ENCODE data around the gene LRP8.

- TF ChIP-seq CTCF (IDR thresholded peaks at IDR 0.05; ENCODE audit: low read length) (no peak), EZH2 (optimal IDR thresholded peaks at IDR 0.05; ENCODE audit: low read depth, low read length) (no peak)
Measured at GRCh38 chr1:53320646-53321045, 7.2 kb downstream of the LRP8 start.

All from MM.1S (cell line).